Prostate gland (tissue), 2 donors: Measurements from ENCODE around the gene SMARCA5. TPM values are rescaled to one million over a fixed set of nuclear protein-coding genes. Genes with fewer than 3 reads are reported as not detected.

ENCODE experiments used
- DNase-seq: peaks from one replicate; pipeline ENCODE4 v3.0.0-alpha.2; 2019; ENCODE audit warnings: low spot score
- H3K27ac ChIP-seq, 2 donors: fragments of 200-600 bp; sonication (generic); 2 replicates each; pipeline ENCODE4 v1.5.1; 2017 to 2019
- H3K27me3 ChIP-seq: fragments of 200-600 bp; sonication (generic); replicated peaks from 2 replicates; pipeline ENCODE4 v1.5.1; 2019; ENCODE audit not compliant: insufficient read depth
- H3K36me3 ChIP-seq, 2 donors: fragments of 200-600 bp; sonication (generic); 1 replicate in 1 of 2; 2 replicates in 1 of 2; pipeline versions ENCODE4 v1.5.1 to v1.8.1; 2017 to 2019
- H3K4me1 ChIP-seq: fragments of 200-600 bp; sonication (generic); replicated peaks from 2 replicates; pipeline ENCODE4 v1.5.1; 2019
- H3K4me3 ChIP-seq, 2 donors: fragments of 200-600 bp; sonication (generic); 2 replicates each; pipeline ENCODE4 v1.5.1; 2017 to 2019
- H3K9me3 ChIP-seq: fragments of 200-600 bp; sonication (generic); 2 replicates; pipeline ENCODE4 v1.5.1; 2017
- CTCF ChIP-seq, 4 experiments: fragments of 200-600 bp in 2 of 4; fragments of 450-650 bp in 2 of 4; sonication (generic) in 2 of 4; IDR thresholded peaks; 1 replicate in 3 of 4; 2 replicates in 1 of 4; pipeline ENCODE4 v1.5.1; 2016 to 2019; ENCODE audit warnings: antibody characterized with exemption in 4 of 4, mild to moderate bottlenecking in 2 of 4, moderate library complexity in 2 of 4
- POLR2A ChIP-seq: fragments of 450-650 bp; IDR thresholded peaks from one replicate; pipeline ENCODE4 v1.6.1; 2016; ENCODE audit warnings: antibody characterized with exemption, mild to moderate bottlenecking
- POLR2AphosphoS5 ChIP-seq: sonication (generic); formaldehyde crosslinking; IDR thresholded peaks from one replicate; pipeline ENCODE4 v1.6.1; 2017; ENCODE audit warnings: antibody characterized with exemption
- WGBS: methylation state at CpG from one replicate; pipeline ENCODE4 v1.1.5; 2018; 5-methylcytosine and 5-hydroxymethylcytosine counted together
- intact Hi-C: fragments of 100-400 bp; cut with DNase I; formaldehyde crosslinking; loops from one replicate; pipeline ENCODE4 v1.14.2; 2022
- total RNA-seq, 2 donors: library from RNA; depleted of rRNA; stranded (reverse); fragments of >200 nt; gene quantifications; one replicate each; pipeline ENCODE4 v1.1.0, GENCODE V29; 2016

The SMARCA5 gene
- total RNA-seq, 2 donors from 2014 or later = 36.7 to 62.5 TPM

GRCh38 chr4:143586080-143586479 is 72.6 kb downstream of the SMARCA5 start:
- Histone ChIP-seq H3K4me1 (no peaks in the 10 kb centered on the region), H3K9me3 (no peaks in the 10 kb centered on the region), H3K4me3 (no peak overlapping the region), H3K27ac (no peak overlapping the region), H3K27me3 (no peaks in the 10 kb centered on the region), H3K36me3 (no peaks in the 10 kb centered on the region)
- intact Hi-C loops = no loop called here
- TF ChIP-seq POLR2AphosphoS5 (no peak), POLR2A (no peak), CTCF (IDR thresholded peaks at IDR 0.05) (no peak)
- DNase-seq = no peak

GRCh38 chr4:143587703-143588102 is 74.2 kb downstream of the SMARCA5 start:
- TF ChIP-seq CTCF (IDR thresholded peaks at IDR 0.05) (no peak), POLR2AphosphoS5 (no peak), POLR2A (no peak)
- Histone ChIP-seq H3K4me3 (no peak overlapping the region), H3K36me3 (no peaks in the 10 kb centered on the region), H3K27me3 (no peaks in the 10 kb centered on the region), H3K4me1 (no peaks in the 10 kb centered on the region), H3K9me3 (no peaks in the 10 kb centered on the region), H3K27ac (no peak overlapping the region)
- DNase-seq = no peak
- intact Hi-C loops = no loop called here

- intact Hi-C loops = no loop called here
- TF ChIP-seq CTCF (IDR thresholded peaks at IDR 0.05) (no peak), POLR2A (no peak), POLR2AphosphoS5 (no peak)
- Histone ChIP-seq H3K4me1 (no peaks in the 10 kb centered on the region), H3K36me3 (no peaks in the 10 kb centered on the region), H3K4me3 (no peak overlapping the region), H3K9me3 (no peaks in the 10 kb centered on the region), H3K27me3 (no peaks in the 10 kb centered on the region), H3K27ac (no peak overlapping the region)
- DNase-seq = no peak
- WGBS = 92% methylated on average over 3 of the region's 3 CpGs
Measured at GRCh38 chr4:143597276-143597675, 83.8 kb downstream of the SMARCA5 start.

GRCh38 chr4:143598816-143599215 is 85.3 kb downstream of the SMARCA5 start:
- no peak for DNase-seq
- TF ChIP-seq POLR2A (no peak), POLR2AphosphoS5 (no peak), CTCF (IDR thresholded peaks at IDR 0.05) (no peak)
- Histone ChIP-seq H3K9me3 (no peaks in the 10 kb centered on the region), H3K4me3 (no peak overlapping the region), H3K36me3 (no peaks in the 10 kb centered on the region), H3K4me1 (no peaks in the 10 kb centered on the region), H3K27ac (no peak overlapping the region), H3K27me3 (no peaks in the 10 kb centered on the region)
- intact Hi-C loops = no loop called here

- H3K27ac ChIP-seq = no peak overlapping the region
- no peaks in the 10 kb centered on the region for H3K27me3 ChIP-seq
- TF ChIP-seq POLR2A (no peak), CTCF (IDR thresholded peaks at IDR 0.05) (no peak), POLR2AphosphoS5 (no peak)
- 100% methylated on average over 1 of the region's 1 CpG for WGBS
- no peaks in the 10 kb centered on the region for H3K9me3 ChIP-seq
- H3K4me3 ChIP-seq = no peak overlapping the region
- H3K36me3 ChIP-seq = no peaks in the 10 kb centered on the region
- intact Hi-C loops = no loop called here
- H3K4me1 ChIP-seq = no peaks in the 10 kb centered on the region
- no peak for DNase-seq
Measured at GRCh38 chr4:143599827-143600226, 86.3 kb downstream of the SMARCA5 start.
